GM12865 (cell line): ENCODE measurements around the gene ATF5.
A peak's percentile ranks its signal among the peaks of the same experiment; 100 is the strongest.

ENCODE experiments used
- DNase-seq: peaks from one replicate; pipeline ENCODE4 v3.0.0; 2010; ENCODE audit warnings: low read depth
- H3K4me3 ChIP-seq: 2 replicates; pipeline ENCODE4 v1.5.1; 2011; ENCODE audit warnings: mild to moderate bottlenecking, low read depth, low read length, control low read depth
- TF ChIP-seq, protein P1 (sequence below): IDR thresholded peaks from 2 replicates; pipeline ENCODE4 v1.5.1; 2011; ENCODE audit warnings: low read length, control low read depth, low read depth, inconsistent platforms; ENCODE audit not compliant: insufficient read depth; ENCODE audit errors: missing control alignments

ATF5 gene, protein sequence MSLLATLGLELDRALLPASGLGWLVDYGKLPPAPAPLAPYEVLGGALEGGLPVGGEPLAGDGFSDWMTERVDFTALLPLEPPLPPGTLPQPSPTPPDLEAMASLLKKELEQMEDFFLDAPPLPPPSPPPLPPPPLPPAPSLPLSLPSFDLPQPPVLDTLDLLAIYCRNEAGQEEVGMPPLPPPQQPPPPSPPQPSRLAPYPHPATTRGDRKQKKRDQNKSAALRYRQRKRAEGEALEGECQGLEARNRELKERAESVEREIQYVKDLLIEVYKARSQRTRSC

GRCh38 chr19:49929121-49929610 lies at the start of gene ATF5, which contains the start of gene NUP62:
TSS of gene ATF5 (plus strand) at chr19:49929205. CDS start at chr19:49930851, 1,646 bp downstream.
TSS of gene NUP62 (minus strand) at chr19:49929504. CDS start at chr19:49909807, 19,697 bp downstream.
- TF ChIP-seq, protein P1, sequence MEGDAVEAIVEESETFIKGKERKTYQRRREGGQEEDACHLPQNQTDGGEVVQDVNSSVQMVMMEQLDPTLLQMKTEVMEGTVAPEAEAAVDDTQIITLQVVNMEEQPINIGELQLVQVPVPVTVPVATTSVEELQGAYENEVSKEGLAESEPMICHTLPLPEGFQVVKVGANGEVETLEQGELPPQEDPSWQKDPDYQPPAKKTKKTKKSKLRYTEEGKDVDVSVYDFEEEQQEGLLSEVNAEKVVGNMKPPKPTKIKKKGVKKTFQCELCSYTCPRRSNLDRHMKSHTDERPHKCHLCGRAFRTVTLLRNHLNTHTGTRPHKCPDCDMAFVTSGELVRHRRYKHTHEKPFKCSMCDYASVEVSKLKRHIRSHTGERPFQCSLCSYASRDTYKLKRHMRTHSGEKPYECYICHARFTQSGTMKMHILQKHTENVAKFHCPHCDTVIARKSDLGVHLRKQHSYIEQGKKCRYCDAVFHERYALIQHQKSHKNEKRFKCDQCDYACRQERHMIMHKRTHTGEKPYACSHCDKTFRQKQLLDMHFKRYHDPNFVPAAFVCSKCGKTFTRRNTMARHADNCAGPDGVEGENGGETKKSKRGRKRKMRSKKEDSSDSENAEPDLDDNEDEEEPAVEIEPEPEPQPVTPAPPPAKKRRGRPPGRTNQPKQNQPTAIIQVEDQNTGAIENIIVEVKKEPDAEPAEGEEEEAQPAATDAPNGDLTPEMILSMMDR: no peak
- peak within 1 kb of the TSS; percentile 82 for H3K4me3 ChIP-seq
- peak; percentile 93 for DNase-seq

DNA sequence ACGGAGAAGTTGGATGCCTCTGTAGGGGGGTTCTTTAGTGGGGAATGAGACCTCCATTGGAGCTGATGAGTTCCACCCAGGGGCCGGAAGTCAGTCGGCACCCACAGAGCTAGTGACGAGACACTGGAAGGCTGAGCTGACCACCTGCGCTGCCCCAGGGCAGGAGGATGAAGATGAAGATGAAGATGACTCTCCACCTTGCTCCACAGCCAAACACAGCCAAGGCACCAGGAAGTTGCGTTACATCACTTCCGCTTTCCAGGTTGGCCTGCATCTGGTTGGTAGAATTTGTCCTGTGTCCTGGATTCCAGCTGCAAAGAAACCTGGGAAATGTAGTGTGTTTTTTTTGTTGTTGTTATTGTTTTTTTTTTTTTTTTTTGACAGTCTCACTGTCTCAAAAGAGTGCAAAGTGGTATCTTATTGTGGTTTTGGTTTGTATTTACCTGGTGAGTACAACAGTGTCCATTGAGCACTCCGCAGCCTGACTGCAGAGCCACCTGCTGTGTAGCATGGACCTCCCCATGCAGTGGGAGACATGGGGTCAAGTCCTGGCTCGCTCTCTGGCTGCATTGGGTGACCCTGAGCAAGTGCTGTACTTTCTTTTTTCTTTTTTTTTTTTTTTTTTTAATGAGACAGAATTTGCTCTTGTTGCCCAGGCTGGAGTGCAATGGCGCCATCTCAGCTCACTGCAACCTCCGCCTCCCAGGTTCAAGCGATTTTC lies 49.6 kb upstream of the ATF5 start:
- TF ChIP-seq, protein P1: no peak
- H3K4me3 ChIP-seq: no peak overlapping the region
- DNase-seq: no peak

DNA sequence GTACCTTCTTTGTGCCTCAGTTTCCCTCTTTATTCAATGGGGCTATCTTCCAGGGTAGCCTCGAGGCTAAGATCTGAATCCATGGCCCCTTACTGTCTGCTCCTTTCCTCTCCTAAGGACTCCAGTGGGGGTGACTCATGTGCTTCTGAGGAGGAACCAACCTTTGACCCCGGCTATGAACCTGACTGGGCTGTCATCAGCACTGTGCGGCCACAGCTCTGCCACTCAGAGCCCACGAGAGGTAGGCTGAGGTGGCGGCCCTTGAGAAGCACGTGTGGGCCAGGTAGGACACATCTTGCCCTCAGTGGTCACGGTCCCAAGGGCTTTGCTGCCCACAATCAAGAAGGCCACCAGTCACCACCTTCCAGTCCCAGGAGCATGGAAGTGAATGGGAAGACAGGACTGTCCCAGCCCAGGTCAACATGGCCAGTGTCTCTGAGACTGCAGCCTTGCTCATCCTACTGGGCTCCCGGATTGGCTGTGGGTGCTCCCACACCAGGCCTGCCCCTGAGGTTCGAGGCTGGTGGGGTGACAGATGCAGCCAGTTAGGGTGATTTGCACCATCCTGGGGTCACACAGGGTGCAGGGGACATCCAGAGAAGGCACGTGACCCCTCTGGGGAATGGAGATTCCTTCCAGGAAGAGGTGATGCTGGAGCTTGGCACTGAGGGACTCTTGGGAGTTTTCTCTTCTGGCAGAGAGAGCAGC lies 48.7 kb upstream of the ATF5 start:
- H3K4me3 ChIP-seq: no peak overlapping the region
- no peak for DNase-seq

DNA sequence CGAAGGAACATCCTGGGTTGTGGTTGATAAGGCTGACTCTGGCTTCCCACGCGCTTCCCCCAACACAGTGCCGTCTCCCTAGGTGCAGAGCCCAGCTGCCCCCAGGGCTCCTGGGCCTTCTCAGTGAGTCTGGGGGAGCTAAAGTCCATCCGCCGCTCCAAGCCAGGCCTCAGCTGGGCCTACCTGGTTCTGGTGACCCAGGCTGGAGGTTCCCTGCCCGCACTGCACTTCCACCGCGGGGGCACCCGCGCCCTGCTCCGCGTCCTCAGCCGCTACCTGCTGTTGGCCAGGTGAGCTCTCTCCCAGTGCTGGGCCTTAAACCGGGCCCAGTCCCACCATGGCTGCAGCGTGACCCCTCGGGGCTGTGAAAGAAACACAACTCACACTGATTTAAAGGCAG lies 47.8 kb upstream of the ATF5 start:
- TF ChIP-seq, protein P1: no peak
- DNase-seq: no peak
- H3K4me3 ChIP-seq: no peak overlapping the region

More for the DNA sequence above, 48.7 kb upstream of the ATF5 start:
- TF ChIP-seq, protein P1: no peak

DNA sequence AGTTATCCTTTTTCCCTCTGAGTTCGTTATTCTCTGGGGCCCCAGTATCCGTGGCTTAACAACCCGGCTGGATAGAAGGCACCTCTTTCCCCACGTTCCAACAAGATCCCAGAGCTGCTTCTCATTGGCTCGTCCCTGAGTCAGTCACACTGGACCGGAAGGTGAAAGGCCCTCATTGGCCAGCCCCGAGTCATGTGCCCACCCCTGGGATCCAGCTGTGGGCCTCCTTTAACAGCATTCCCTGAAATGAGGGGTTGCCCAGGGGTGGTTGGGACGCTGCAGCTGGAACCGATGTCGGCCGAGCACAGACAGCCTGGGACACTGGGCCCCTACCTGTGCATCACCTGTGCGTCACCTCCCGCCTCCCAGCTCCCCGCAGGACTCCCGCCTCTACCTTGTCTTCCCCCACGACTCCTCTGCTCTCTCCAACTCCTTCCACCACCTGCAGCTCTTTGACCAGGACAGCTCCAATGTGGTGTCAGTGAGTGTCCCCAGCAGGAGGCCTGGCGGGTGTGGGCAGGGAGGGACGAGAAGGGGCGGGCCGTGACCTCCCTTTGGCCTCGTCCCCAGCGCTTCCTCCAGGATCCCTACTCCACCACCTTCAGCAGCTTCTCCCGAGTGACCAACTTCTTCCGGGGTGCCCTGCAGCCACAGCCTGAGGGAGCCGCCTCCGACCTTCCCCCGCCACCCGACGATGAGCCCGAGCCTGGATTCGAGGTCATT lies 47.2 kb upstream of the ATF5 start:
- no peak overlapping the region for H3K4me3 ChIP-seq
- TF ChIP-seq, protein P1: no peak
- no peak for DNase-seq

- no peak overlapping the region for H3K4me3 ChIP-seq
- TF ChIP-seq, protein P1: no peak
- DNase-seq: no peak
Measured at GRCh38 chr19:49882643-49883042, 46.4 kb upstream of the ATF5 start.
